H9 (cell line): ENCODE results near the gene MSLN. TPM values are rescaled to one million over a fixed set of nuclear protein-coding genes. Genes with fewer than 3 reads are reported as not detected.
A peak's percentile ranks its signal among the peaks of the same experiment; 100 is the strongest.

Experiments used
- DNase-seq: peaks from one replicate; pipeline ENCODE4 v3.0.0-alpha.2; 2017
- H2AFZ ChIP-seq: one replicate; pipeline ENCODE4 v1.6.1; 2013; ENCODE audit warnings: mild to moderate bottlenecking, low read length, control low read depth, moderate library complexity
- H2AK5ac ChIP-seq: 2 replicates; pipeline ENCODE4 v1.6.1; 2013; ENCODE audit warnings: low read length, control low read depth, mixed read lengths; ENCODE audit not compliant: insufficient read length
- H2BK120ac ChIP-seq: one replicate; pipeline ENCODE4 v1.6.1; 2013; ENCODE audit warnings: low read depth, mild to moderate bottlenecking, low read length, control low read depth, inconsistent platforms; ENCODE audit not compliant: poor library complexity, severe bottlenecking
- H2BK12ac ChIP-seq: 2 replicates; pipeline ENCODE4 v1.6.1; 2013; ENCODE audit warnings: low read length, control low read depth, mixed read lengths, low read depth; ENCODE audit not compliant: insufficient read length
- H2BK15ac ChIP-seq: 2 replicates; pipeline ENCODE4 v1.6.1; 2013; ENCODE audit warnings: low read depth, low read length, control low read depth
- H2BK20ac ChIP-seq: one replicate; pipeline ENCODE4 v1.6.1; 2013; ENCODE audit warnings: low read depth, mild to moderate bottlenecking, low read length, control low read depth, inconsistent platforms; ENCODE audit not compliant: poor library complexity, severe bottlenecking
- H2BK5ac ChIP-seq: 2 replicates; pipeline ENCODE4 v1.6.1; 2013; ENCODE audit warnings: low read length, control low read depth, mixed read lengths; ENCODE audit not compliant: insufficient read length
- H3K14ac ChIP-seq: 2 replicates; pipeline ENCODE4 v1.6.1; 2013; ENCODE audit warnings: low read length, control low read depth; ENCODE audit not compliant: insufficient read depth
- H3K18ac ChIP-seq: 2 replicates; pipeline ENCODE4 v1.6.1; 2013; ENCODE audit warnings: low read depth, mild to moderate bottlenecking, mixed read lengths, low read length, control low read depth; ENCODE audit not compliant: insufficient read length
- H3K23ac ChIP-seq: 2 replicates; pipeline ENCODE4 v1.6.1; 2013; ENCODE audit warnings: low read length, control low read depth, mixed read lengths, low read depth; ENCODE audit not compliant: insufficient read length
- H3K23me2 ChIP-seq: 2 replicates; pipeline ENCODE4 v1.6.1; 2013; ENCODE audit warnings: low read depth, mild to moderate bottlenecking, mixed read lengths, low read length, control low read depth; ENCODE audit not compliant: insufficient read length, poor library complexity, severe bottlenecking
- H3K27ac ChIP-seq: 2 replicates; pipeline ENCODE4 v1.5.1; 2013; ENCODE audit warnings: low read length, control low read depth, mixed read lengths, low read depth; ENCODE audit not compliant: insufficient read length
- H3K27me3 ChIP-seq: 2 replicates; pipeline ENCODE4 v1.6.1; 2013; ENCODE audit warnings: low read length, control low read depth, inconsistent platforms; ENCODE audit not compliant: insufficient read depth
- H3K4ac ChIP-seq: 2 replicates; pipeline ENCODE4 v1.6.1; 2013; ENCODE audit warnings: low read depth, mild to moderate bottlenecking, control low read depth, inconsistent platforms, low read length, moderate library complexity
- H3K4me1 ChIP-seq: 2 replicates; pipeline ENCODE4 v1.6.1; 2013; ENCODE audit warnings: low read length, control low read depth, inconsistent platforms; ENCODE audit not compliant: insufficient read depth
- H3K4me2 ChIP-seq: 2 replicates; pipeline ENCODE4 v1.6.1; 2013; ENCODE audit warnings: low read length, control low read depth, mixed read lengths; ENCODE audit not compliant: insufficient read length, insufficient read depth
- H3K56ac ChIP-seq: 2 replicates; pipeline ENCODE4 v1.6.1; 2013; ENCODE audit warnings: low read depth, mild to moderate bottlenecking, mixed read lengths, low read length, control low read depth; ENCODE audit not compliant: insufficient read length
- H3K79me1 ChIP-seq: 2 replicates; pipeline ENCODE4 v1.6.1; 2013; ENCODE audit warnings: low read depth, mild to moderate bottlenecking, moderate library complexity, low read length, control low read depth, inconsistent platforms; ENCODE audit not compliant: insufficient read depth, poor library complexity, severe bottlenecking
- H3K79me2 ChIP-seq: 2 replicates; pipeline ENCODE4 v1.6.1; 2013; ENCODE audit warnings: low read length, control low read depth, inconsistent platforms; ENCODE audit not compliant: insufficient read depth
- H3K9ac ChIP-seq: 2 replicates; pipeline ENCODE4 v1.6.1; 2013; ENCODE audit warnings: low read length, control low read depth, mixed read lengths; ENCODE audit not compliant: insufficient read length; ENCODE audit errors: extremely low read depth
- H3K9me3 ChIP-seq: one replicate; pipeline ENCODE4 v1.6.1; 2013; ENCODE audit warnings: low read depth, low read length, inconsistent platforms; ENCODE audit not compliant: control insufficient read depth
- H3T11ph ChIP-seq: one replicate; pipeline ENCODE4 v1.6.1; 2013; ENCODE audit warnings: mild to moderate bottlenecking, low read length, control low read depth, inconsistent platforms
- H4K20me1 ChIP-seq: one replicate; pipeline ENCODE4 v1.6.1; 2013; ENCODE audit not compliant: control insufficient read depth, insufficient read length, insufficient read depth
- H4K5ac ChIP-seq: 2 replicates; pipeline ENCODE4 v1.6.1; 2013; ENCODE audit warnings: low read depth, mild to moderate bottlenecking, mixed read lengths, low read length, control low read depth; ENCODE audit not compliant: insufficient read length
- H4K8ac ChIP-seq: replicated peaks from 2 replicates; pipeline ENCODE4 v1.6.1; 2013; ENCODE audit warnings: low read length, control low read depth, mixed read lengths, low read depth; ENCODE audit not compliant: insufficient read length
- H4K91ac ChIP-seq: 2 replicates; pipeline ENCODE4 v1.6.1; 2013; ENCODE audit warnings: low read depth, mild to moderate bottlenecking, moderate library complexity, mixed read lengths, low read length, control low read depth; ENCODE audit not compliant: insufficient read length
- H3K27ac Mint-ChIP-seq, 3 experiments: 2 replicates in 2 of 3; 3 replicates in 1 of 3; pipeline ENCODE4 v1.8.0; 2020 to 2021; ENCODE audit warnings: mixed read lengths in 3 of 3, mild to moderate bottlenecking in 1 of 3, moderate library complexity in 1 of 3
- H3K27me3 Mint-ChIP-seq: 2 replicates; pipeline ENCODE4 v1.8.0; 2021; ENCODE audit warnings: low read depth, mild to moderate bottlenecking, moderate library complexity, mixed read lengths
- H3K36me3 Mint-ChIP-seq, 3 experiments: 2 replicates in 2 of 3; 3 replicates in 1 of 3; pipeline ENCODE4 v1.8.0; 2020 to 2021; ENCODE audit warnings: low read depth in 3 of 3, mixed read lengths in 3 of 3; ENCODE audit not compliant: insufficient read depth in 1 of 3
- H3K4me1 Mint-ChIP-seq, 2 experiments: 2 replicates each; pipeline ENCODE4 v1.8.0; 2020; ENCODE audit warnings: mixed read lengths in 2 of 2
- H3K4me3 Mint-ChIP-seq, 2 experiments: 2 replicates in 1 of 2; 3 replicates in 1 of 2; pipeline ENCODE4 v1.8.0; 2020 to 2021; ENCODE audit warnings: mild to moderate bottlenecking in 2 of 2, mixed read lengths in 2 of 2, moderate library complexity in 1 of 2
- H3K9me3 Mint-ChIP-seq, 2 experiments: 2 replicates in 1 of 2; 3 replicates in 1 of 2; pipeline ENCODE4 v1.8.0; 2020; ENCODE audit warnings: mild to moderate bottlenecking in 2 of 2, mixed read lengths in 2 of 2, moderate library complexity in 1 of 2
- WGBS: extraction: QIAGEN DNeasy Blood & Tissue Kit; methylation state at CpG from one replicate; pipeline ENCODE4 v1.1.7; 2013; ENCODE audit warnings: missing lambda C conversion rate, low lambda C conversion rate, mixed read lengths; ENCODE audit not compliant: insufficient read length; ENCODE audit errors: extremely low coverage; 5-methylcytosine and 5-hydroxymethylcytosine counted together
- total RNA-seq: library from RNA; stranded (reverse); gene quantifications from 2 replicates; pipeline ENCODE4 v1.2.1, GENCODE V29; 2021
- TF ChIP-seq, protein P1 (sequence below): fragments of 200-600 bp; sonication (generic); conservative IDR thresholded peaks from 3 replicates; pipeline ENCODE4 v1.8.0; 2021; ENCODE audit warnings: antibody characterized with exemption, mild to moderate bottlenecking

Gene MSLN
- total RNA-seq, 1 experiment from 2014 or later = 0.22 TPM

DNA sequence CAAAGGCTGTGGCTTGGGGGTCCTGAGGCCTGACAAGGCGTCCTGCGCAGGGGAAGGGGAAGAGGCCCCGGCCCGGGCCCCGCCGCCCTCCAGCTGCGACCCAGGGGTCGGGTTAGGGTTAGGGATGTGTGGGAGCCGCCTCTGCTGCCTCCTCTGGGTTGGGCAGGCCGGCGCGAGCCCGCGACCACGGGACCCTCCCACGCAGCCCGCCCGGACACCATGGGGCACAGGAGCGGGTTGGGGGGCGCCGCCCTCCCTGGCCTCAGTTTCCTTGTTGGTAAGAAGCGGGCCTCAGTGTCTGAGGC is 20.1 kb upstream of the MSLN start:
- Histone ChIP-seq H3K4me2 (peak overlapping the region; percentile 55), H2AK5ac (no peak overlapping the region), H4K5ac (no peak overlapping the region), H2BK15ac (no peak overlapping the region), H3K4me1 (peaks cover 2% of the 10 kb centered on the region; the same call in 1 of the 2 replicates), H3K4ac (no peak overlapping the region), H3K18ac (no peak overlapping the region), H3K56ac (no peak overlapping the region), H2AFZ (no peak overlapping the region), H2BK20ac (no peak overlapping the region), H3K23ac (no peak overlapping the region), H4K8ac (no peak overlapping the region), H3K9ac (no peak overlapping the region), H3K79me2 (no peaks in the 10 kb centered on the region), H3K79me1 (no peaks in the 10 kb centered on the region), H3K27me3 (no peaks in the 10 kb centered on the region), H2BK12ac (no peak overlapping the region), H4K91ac (no peak overlapping the region), H3K9me3 (no peaks in the 10 kb centered on the region), H4K20me1 (no peaks in the 10 kb centered on the region), H3K14ac (peak overlapping the region; percentile 20; the same call in 1 of the 2 replicates), H2BK5ac (no peak overlapping the region), H3T11ph (no peak overlapping the region), H3K27ac (no peak overlapping the region), H2BK120ac (no peak overlapping the region), H3K23me2 (peaks cover 10% of the 10 kb centered on the region)
- no peak for DNase-seq
- Mint-ChIP-seq H3K27me3 (no peaks in the 10 kb centered on the region), H3K4me3 (peak overlapping the region; percentile 75 to 84), H3K4me1 (peaks cover 9 to 13% of the 10 kb centered on the region in 2 experiments), H3K36me3 (peaks cover 3 to 21% (median 20%) of the 10 kb centered on the region in 3 experiments; a peak in 6 of 7 replicates), H3K27ac (no peak overlapping the region), H3K9me3 (no peaks in the 10 kb centered on the region)
- no CpG with 5 or more reads among the region's 22 CpGs for WGBS
- TF ChIP-seq, protein P1, sequence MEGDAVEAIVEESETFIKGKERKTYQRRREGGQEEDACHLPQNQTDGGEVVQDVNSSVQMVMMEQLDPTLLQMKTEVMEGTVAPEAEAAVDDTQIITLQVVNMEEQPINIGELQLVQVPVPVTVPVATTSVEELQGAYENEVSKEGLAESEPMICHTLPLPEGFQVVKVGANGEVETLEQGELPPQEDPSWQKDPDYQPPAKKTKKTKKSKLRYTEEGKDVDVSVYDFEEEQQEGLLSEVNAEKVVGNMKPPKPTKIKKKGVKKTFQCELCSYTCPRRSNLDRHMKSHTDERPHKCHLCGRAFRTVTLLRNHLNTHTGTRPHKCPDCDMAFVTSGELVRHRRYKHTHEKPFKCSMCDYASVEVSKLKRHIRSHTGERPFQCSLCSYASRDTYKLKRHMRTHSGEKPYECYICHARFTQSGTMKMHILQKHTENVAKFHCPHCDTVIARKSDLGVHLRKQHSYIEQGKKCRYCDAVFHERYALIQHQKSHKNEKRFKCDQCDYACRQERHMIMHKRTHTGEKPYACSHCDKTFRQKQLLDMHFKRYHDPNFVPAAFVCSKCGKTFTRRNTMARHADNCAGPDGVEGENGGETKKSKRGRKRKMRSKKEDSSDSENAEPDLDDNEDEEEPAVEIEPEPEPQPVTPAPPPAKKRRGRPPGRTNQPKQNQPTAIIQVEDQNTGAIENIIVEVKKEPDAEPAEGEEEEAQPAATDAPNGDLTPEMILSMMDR = no peak
